ENCODE measurements around the gene CRACR2A.

Gene CRACR2A

GRCh38 chr12:3671330-3672112 is 81.4 kb downstream of the CRACR2A start:
- DNase-seq (ENCODE audit: low spot score): no peak
- no peak for TF ChIP-seq CTCF (IDR thresholded peaks at IDR 0.05; ENCODE audit: extremely low read depth, missing control alignments)

- no peak for DNase-seq (ENCODE audit: low spot score)
These were observed 82.8 kb downstream of the CRACR2A start for GRCh38 chr12:3670083-3670620.

GRCh38 chr12:3669594-3669993 is 83.3 kb downstream of the CRACR2A start:
- TF ChIP-seq CTCF (IDR thresholded peaks at IDR 0.05; ENCODE audit: extremely low read depth, missing control alignments): no peak

More at GRCh38 chr12:3670083-3670620, 82.8 kb downstream of the CRACR2A start:
- no peak for TF ChIP-seq CTCF (IDR thresholded peaks at IDR 0.05; ENCODE audit: extremely low read depth, missing control alignments)

GRCh38 chr12:3668479-3669165 is 84.3 kb downstream of the CRACR2A start:
- no peak for TF ChIP-seq CTCF (IDR thresholded peaks at IDR 0.05; ENCODE audit: extremely low read depth, missing control alignments)
- no peak for DNase-seq (ENCODE audit: low spot score)

More at GRCh38 chr12:3669594-3669993, 83.3 kb downstream of the CRACR2A start:
- DNase-seq (ENCODE audit: low spot score): no peak

- DNase-seq (ENCODE audit: low spot score): no peak
- TF ChIP-seq CTCF (IDR thresholded peaks at IDR 0.05; ENCODE audit: extremely low read depth, missing control alignments): no peak
These were observed 85.4 kb downstream of the CRACR2A start for GRCh38 chr12:3667485-3667884.

GRCh38 chr12:3666441-3666840 is 86.5 kb downstream of the CRACR2A start:
- no peak for DNase-seq (ENCODE audit: low spot score)
- TF ChIP-seq CTCF (IDR thresholded peaks at IDR 0.05; ENCODE audit: extremely low read depth, missing control alignments): no peak

GRCh38 chr12:3662521-3662921 is 90.4 kb downstream of the CRACR2A start:
- DNase-seq (ENCODE audit: low spot score): no peak
- no peak for TF ChIP-seq CTCF (IDR thresholded peaks at IDR 0.05; ENCODE audit: extremely low read depth, missing control alignments)

Measured in GM20000 (cell line).